SK-N-MC (cell line): ENCODE results near the gene PDZRN3.

Experiments used
- EZH2 ChIP-seq: fragments of 200-600 bp; sonication (generic); IDR thresholded peaks from one replicate; pipeline ENCODE4 v1.6.1; 2017; ENCODE audit warnings: antibody characterized with exemption
- FOXP2 ChIP-seq: optimal IDR thresholded peaks from 2 replicates; pipeline ENCODE3; 2011; ENCODE audit warnings: mild to moderate bottlenecking, moderate library complexity; ENCODE audit not compliant: insufficient read depth; ENCODE audit errors: extremely low read length, control extremely low read depth
- POLR2AphosphoS5 ChIP-seq: IDR thresholded peaks from 2 replicates; pipeline ENCODE4 v1.6.1; 2012; ENCODE audit warnings: mild to moderate bottlenecking, low read depth, low read length, borderline replicate concordance

DNA sequence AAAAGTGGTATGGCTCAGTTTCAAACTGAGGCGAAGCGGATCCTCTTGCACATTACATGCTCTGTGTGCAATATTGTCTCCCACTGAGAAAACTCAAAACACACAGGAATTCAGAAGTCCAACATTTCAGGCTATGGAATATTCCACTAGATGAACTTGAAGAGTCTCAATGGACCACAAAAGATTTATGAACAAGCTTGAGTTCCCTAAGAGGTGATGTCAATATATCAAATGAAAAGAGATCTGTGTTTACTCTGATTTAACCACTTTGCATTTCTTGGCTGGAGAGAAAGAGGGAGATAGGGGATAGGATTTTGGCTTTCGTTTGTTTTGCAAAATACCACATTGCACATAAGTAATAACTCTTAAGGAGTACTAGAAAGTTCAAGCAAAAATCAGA lies 20.3 kb downstream of the PDZRN3 start:
- TF ChIP-seq EZH2 (no peak), POLR2AphosphoS5 (no peak), FOXP2 (no peak)
